Measurements from ENCODE around the gene EPN2.

- no peak for TF ChIP-seq POLR2A (IDR thresholded peaks at IDR 0.05)
- TF ChIP-seq CTCF (IDR thresholded peaks at IDR 0.05 in 4 of 5, conservative IDR thresholded peaks at IDR 0.05 in 1 of 5), result no peak
These were observed 133.4 kb downstream of the EPN2 start for GRCh38 chr17:19370493-19370960.
